B cell (primary cell): ENCODE measurements around the gene CADPS. TPM values are rescaled to one million over a fixed set of nuclear protein-coding genes. Genes with fewer than 3 reads are reported as not detected.

Experiments
- ATAC-seq: fragments of 200-7000 bp; cut with Tn5 transposase; one replicate; pipeline ENCODE4 v1.10.0; 2021; ENCODE audit warnings: low read depth, mild to moderate bottlenecking, moderate number of reproducible peaks, moderate library complexity
- CTCF ChIA-PET: fragments of 350-600 bp; sonication (Branson Sonifier 250); formaldehyde crosslinking; loops from one replicate; lab custom pipeline; 2021; ENCODE audit warnings: antibody characterized with exemption, inconsistent platforms; lab: Charles Lee
- POLR2A ChIA-PET: fragments of 350-600 bp; sonication (Branson Sonifier 250); formaldehyde crosslinking; loops from one replicate; lab custom pipeline; 2021; ENCODE audit warnings: antibody characterized with exemption; lab: Charles Lee
- DNase-seq: peaks from one replicate; pipeline ENCODE4 v3.0.0; 2013
- H2AFZ ChIP-seq: 2 replicates; pipeline ENCODE4 v1.6.1; 2012; ENCODE audit warnings: mild to moderate bottlenecking, low read depth, low read length; ENCODE audit not compliant: insufficient read depth, poor library complexity, severe bottlenecking
- H3K27ac ChIP-seq, 2 donors: 1 replicate in 1 of 2; 2 replicates in 1 of 2; pipeline ENCODE4 v1.5.1; 2012 to 2013; ENCODE audit warnings: low read length in 2 of 2, mild to moderate bottlenecking in 2 of 2, moderate library complexity in 1 of 2
- H3K27me3 ChIP-seq, 4 experiments: fragments of 200-600 bp in 1 of 4; sonication (generic) in 1 of 4; replicated peaks in 1 of 4; 1 replicate in 2 of 4; 2 replicates in 2 of 4; pipeline versions ENCODE4 v1.6.1 to v1.7.0; 2013 to 2016; ENCODE audit warnings: low read length in 3 of 4, mild to moderate bottlenecking in 2 of 4, mixed read lengths in 1 of 4, moderate library complexity in 1 of 4; ENCODE audit not compliant: insufficient read depth in 4 of 4, control insufficient read depth in 3 of 4; ENCODE audit errors: control extremely low read depth in 1 of 4
- H3K36me3 ChIP-seq, 2 experiments: replicated peaks in 1 of 2; 1 replicate in 1 of 2; 2 replicates in 1 of 2; pipeline versions ENCODE4 v1.6.1 to v1.7.1; 2013; ENCODE audit warnings: low read length in 1 of 2; ENCODE audit not compliant: insufficient read depth in 2 of 2, control insufficient read depth in 1 of 2; ENCODE audit errors: control extremely low read depth in 1 of 2, extremely low read depth in 1 of 2
- H3K4me1 ChIP-seq, 2 donors: fragments of 200-600 bp in 1 of 2; sonication (generic) in 1 of 2; 1 replicate in 1 of 2; 2 replicates in 1 of 2; pipeline versions ENCODE4 v1.5.1 to v1.6.1; 2013 to 2017; ENCODE audit warnings: low read length in 2 of 2; ENCODE audit not compliant: control insufficient read depth in 2 of 2, insufficient read depth in 2 of 2
- H3K4me2 ChIP-seq: replicated peaks from 2 replicates; pipeline ENCODE3; 2012; ENCODE audit warnings: mild to moderate bottlenecking, low read depth, low read length; ENCODE audit not compliant: poor library complexity, severe bottlenecking
- H3K4me3 ChIP-seq, 5 experiments: fragments of 200-600 bp in 1 of 5; sonication (generic) in 1 of 5; 1 replicate in 3 of 5; 2 replicates in 2 of 5; pipeline versions ENCODE4 v1.5.1 to v1.7.0; 2011 to 2016; ENCODE audit warnings: low read length in 4 of 5, mild to moderate bottlenecking in 4 of 5, low read depth in 2 of 5, control low read depth in 1 of 5, moderate library complexity in 1 of 5; ENCODE audit not compliant: insufficient read depth in 1 of 5; ENCODE audit errors: control extremely low read depth in 1 of 5, extremely low read depth in 1 of 5
- H3K79me2 ChIP-seq: fragments of 200-600 bp; sonication (generic); one replicate; pipeline ENCODE4 v1.6.0; 2016; ENCODE audit warnings: low read length; ENCODE audit not compliant: control insufficient read depth, insufficient read depth
- H3K9ac ChIP-seq: fragments of 200-600 bp; sonication (generic); 2 replicates; pipeline ENCODE4 v1.6.1; 2017; ENCODE audit warnings: mild to moderate bottlenecking, low read length, moderate library complexity
- H3K9me3 ChIP-seq, 3 donors: one replicate each; pipeline versions ENCODE4 v1.6.1 to v1.7.1; 2013; ENCODE audit warnings: low read length in 2 of 3; ENCODE audit not compliant: control insufficient read depth in 2 of 3, insufficient read depth in 1 of 3; ENCODE audit errors: control extremely low read depth in 1 of 3
- H4K20me1 ChIP-seq: 2 replicates; pipeline ENCODE4 v1.6.0; 2012; ENCODE audit warnings: mild to moderate bottlenecking, low read length; ENCODE audit not compliant: insufficient read depth, control insufficient read depth, poor library complexity, severe bottlenecking
- H3K27ac Mint-ChIP-seq: one replicate; pipeline ENCODE4 v1.8.0; 2021; ENCODE audit warnings: mixed read lengths
- H3K27me3 Mint-ChIP-seq: one replicate; pipeline ENCODE4 v1.8.0; 2021; ENCODE audit warnings: mixed read lengths
- H3K4me1 Mint-ChIP-seq: one replicate; pipeline ENCODE4 v1.8.0; 2021; ENCODE audit warnings: mixed read lengths
- H3K4me3 Mint-ChIP-seq: one replicate; pipeline ENCODE4 v1.8.0; 2021; ENCODE audit warnings: mixed read lengths
- H3K9me3 Mint-ChIP-seq: one replicate; pipeline ENCODE4 v1.8.0; 2022; ENCODE audit warnings: mixed read lengths; ENCODE audit not compliant: insufficient read depth
- EZH2 ChIP-seq: IDR thresholded peaks from 2 replicates; pipeline ENCODE4 v1.6.1; 2012; ENCODE audit warnings: borderline replicate concordance, low read depth, mild to moderate bottlenecking, moderate library complexity, low read length; ENCODE audit not compliant: insufficient read depth, poor library complexity, severe bottlenecking
- WGBS: methylation state at CpG from one replicate; pipeline ENCODE4 v1.1.5; 2013; ENCODE audit warnings: missing lambda C conversion rate; ENCODE audit not compliant: insufficient coverage; 5-methylcytosine and 5-hydroxymethylcytosine counted together
- intact Hi-C: fragments of 100-400 bp; cut with micrococcal nuclease; formaldehyde crosslinking; loops from one replicate; pipeline ENCODE4 v1.10.0; 2022
- polyA plus RNA-seq: library from polyadenylated mRNA; depleted of rRNA; stranded (reverse); fragments of >200 nt; gene quantifications from 2 replicates; pipeline ENCODE4 v1.2.3, GENCODE V29; 2012
- total RNA-seq, 2 donors: library from RNA; stranded (reverse); fragments of 120-200 nt in 1 of 2; gene quantifications; 1 replicate in 1 of 2; 2 replicates in 1 of 2; pipeline versions ENCODE4 v1.2.3 to v1.2.4, GENCODE V29; 2013 to 2022
- TF ChIP-seq, protein P1 (sequence below): fragments of 200-600 bp; IDR thresholded peaks from one replicate; pipeline ENCODE4 v1.8.0; 2022; ENCODE audit warnings: antibody characterized with exemption, mild to moderate bottlenecking

CADPS gene
- total and polyA plus RNA-seq, 2 donors (not counting 1 experiment from before 2014, with no cell fraction given): 0.16 to 0.22 TPM

DNA sequence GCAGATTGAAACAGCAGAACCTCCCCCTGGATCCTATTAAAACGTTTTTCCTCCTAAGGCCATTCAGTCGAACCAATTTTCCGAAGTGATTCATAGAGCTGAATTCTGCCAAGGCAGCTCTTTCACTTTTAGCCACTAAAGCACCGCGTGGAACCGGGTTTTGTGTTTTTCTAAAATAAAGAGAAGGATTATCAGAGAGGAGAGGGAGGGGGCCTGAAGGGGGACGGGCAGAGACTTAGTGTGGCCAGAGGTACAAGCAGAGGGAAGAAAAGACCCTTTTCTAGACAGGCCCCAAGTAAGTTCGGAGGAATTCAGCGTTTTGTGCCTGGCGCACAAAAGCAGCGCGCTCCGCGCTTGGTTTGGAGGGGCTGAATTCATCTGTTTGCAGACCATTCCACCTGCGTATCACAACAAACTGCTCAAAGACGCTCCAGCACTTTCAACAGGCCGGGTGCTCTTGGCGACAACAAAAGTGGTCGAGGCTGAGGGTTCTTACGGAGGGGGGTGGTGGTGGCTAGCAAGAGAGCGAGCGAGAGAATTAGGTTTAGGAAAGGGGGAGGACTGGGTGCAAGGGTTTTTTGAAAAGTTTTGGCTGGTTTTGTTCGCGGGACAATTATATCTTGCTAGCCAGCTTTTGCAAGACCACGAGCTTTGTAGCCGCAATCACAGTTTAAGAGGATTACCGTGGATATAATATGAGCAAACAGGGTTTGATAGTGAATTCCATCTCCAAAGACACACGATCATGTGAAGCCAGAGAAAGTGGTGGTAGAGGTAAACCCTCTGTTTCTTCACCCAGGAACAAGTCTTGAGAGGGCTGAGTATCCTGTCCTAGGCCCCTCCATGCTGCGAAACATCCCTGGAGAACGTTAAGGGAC lies 500.6 kb downstream of the CADPS start:
- H3K27me3 ChIP-seq: peaks cover 0 to 75% (median 35%) of the 10 kb centered on the region in 4 experiments
- no peaks in the 10 kb centered on the region for H4K20me1 ChIP-seq
- Mint-ChIP-seq H3K4me3 (no peak overlapping the region), H3K27ac (no peak overlapping the region), H3K9me3 (no peaks in the 10 kb centered on the region), H3K27me3 (peaks cover 69% of the 10 kb centered on the region), H3K4me1 (peaks cover 4% of the 10 kb centered on the region)
- H3K27ac ChIP-seq: no peak overlapping the region
- TF ChIP-seq EZH2: no peak
- TF ChIP-seq, protein P1, sequence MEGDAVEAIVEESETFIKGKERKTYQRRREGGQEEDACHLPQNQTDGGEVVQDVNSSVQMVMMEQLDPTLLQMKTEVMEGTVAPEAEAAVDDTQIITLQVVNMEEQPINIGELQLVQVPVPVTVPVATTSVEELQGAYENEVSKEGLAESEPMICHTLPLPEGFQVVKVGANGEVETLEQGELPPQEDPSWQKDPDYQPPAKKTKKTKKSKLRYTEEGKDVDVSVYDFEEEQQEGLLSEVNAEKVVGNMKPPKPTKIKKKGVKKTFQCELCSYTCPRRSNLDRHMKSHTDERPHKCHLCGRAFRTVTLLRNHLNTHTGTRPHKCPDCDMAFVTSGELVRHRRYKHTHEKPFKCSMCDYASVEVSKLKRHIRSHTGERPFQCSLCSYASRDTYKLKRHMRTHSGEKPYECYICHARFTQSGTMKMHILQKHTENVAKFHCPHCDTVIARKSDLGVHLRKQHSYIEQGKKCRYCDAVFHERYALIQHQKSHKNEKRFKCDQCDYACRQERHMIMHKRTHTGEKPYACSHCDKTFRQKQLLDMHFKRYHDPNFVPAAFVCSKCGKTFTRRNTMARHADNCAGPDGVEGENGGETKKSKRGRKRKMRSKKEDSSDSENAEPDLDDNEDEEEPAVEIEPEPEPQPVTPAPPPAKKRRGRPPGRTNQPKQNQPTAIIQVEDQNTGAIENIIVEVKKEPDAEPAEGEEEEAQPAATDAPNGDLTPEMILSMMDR: no peak
- POLR2A ChIA-PET: no interaction called here
- H3K4me1 ChIP-seq: no peaks in the 10 kb centered on the region
- no peak overlapping the region for H3K9ac ChIP-seq
- no peak overlapping the region for H3K4me3 ChIP-seq
- intact Hi-C loops: no loop called here
- H2AFZ ChIP-seq: no peak overlapping the region
- H3K9me3 ChIP-seq: peaks cover 0 to 38% (median 0%) of the 10 kb centered on the region in 3 donors
- H3K4me2 ChIP-seq: no peak overlapping the region
- CTCF ChIA-PET: no interaction called here
- H3K36me3 ChIP-seq: no peaks in the 10 kb centered on the region
- no peak for ATAC-seq
- DNase-seq: no peak
- 14% methylated on average over 14 of the region's 30 CpGs for WGBS
- no peaks in the 10 kb centered on the region for H3K79me2 ChIP-seq

DNA sequence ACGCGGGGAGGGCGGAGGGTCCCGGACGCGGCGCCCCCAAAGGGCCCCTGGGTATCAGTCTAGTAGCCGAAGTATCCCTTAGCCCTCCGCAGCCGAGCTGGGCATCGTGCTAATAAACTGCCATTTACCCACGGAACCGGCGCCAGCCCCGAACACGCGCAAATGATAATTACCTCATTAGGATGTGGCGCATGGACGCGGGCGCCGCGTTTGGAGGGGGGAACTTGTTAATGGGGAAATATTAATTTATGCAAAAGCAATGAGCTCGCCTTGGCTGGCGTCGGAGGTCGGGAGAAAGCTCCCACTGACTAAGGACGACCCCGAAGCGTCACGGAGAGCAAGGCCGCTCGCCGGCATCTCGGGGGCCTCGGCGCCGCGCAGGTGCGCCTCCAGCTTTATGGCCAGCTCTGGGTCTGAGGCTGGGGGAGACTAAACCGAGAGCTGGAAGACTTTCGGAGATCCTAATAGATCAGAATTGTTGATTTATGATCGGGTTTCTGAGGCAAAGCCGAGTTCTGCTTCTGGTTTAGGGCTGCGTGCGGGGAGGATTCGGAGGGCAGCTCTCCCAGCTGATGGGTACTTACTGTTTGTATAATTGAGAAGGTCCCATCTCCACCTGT lies 501.4 kb downstream of the CADPS start:
- WGBS: 7% methylated on average over 44 of the region's 47 CpGs
- intact Hi-C loops: no loop called here
- no peak for TF ChIP-seq EZH2
- TF ChIP-seq, protein P1: no peak
- no peak overlapping the region for H3K9ac ChIP-seq
- peaks cover 4% of the 10 kb centered on the region for H3K4me1 Mint-ChIP-seq
- H3K4me1 ChIP-seq: no peaks in the 10 kb centered on the region
- no peaks in the 10 kb centered on the region for H3K9me3 Mint-ChIP-seq
- H3K27me3 ChIP-seq: peaks cover 0 to 75% (median 31%) of the 10 kb centered on the region in 4 experiments
- H3K36me3 ChIP-seq: no peaks in the 10 kb centered on the region
- POLR2A ChIA-PET: no interaction called here
- no peaks in the 10 kb centered on the region for H4K20me1 ChIP-seq
- no peak overlapping the region for H3K27ac ChIP-seq
- peaks cover 68% of the 10 kb centered on the region for H3K27me3 Mint-ChIP-seq
- DNase-seq (no peak), ATAC-seq (no peak)
- H2AFZ ChIP-seq: no peak overlapping the region
- peaks cover 0 to 44% (median 0%) of the 10 kb centered on the region in 3 donors for H3K9me3 ChIP-seq
- H3K27ac Mint-ChIP-seq: no peak overlapping the region
- CTCF ChIA-PET: no interaction called here
- no peak overlapping the region for H3K4me3 Mint-ChIP-seq
- no peak overlapping the region for H3K4me3 ChIP-seq
- no peaks in the 10 kb centered on the region for H3K79me2 ChIP-seq
- no peak overlapping the region for H3K4me2 ChIP-seq
